NCI-H526 (cell line): ENCODE results near the gene RFTN1.
A peak's percentile ranks its signal among the peaks of the same experiment; 100 is the strongest.

Experiments
- DNase-seq, 2 experiments: peaks; one replicate each; lab custom pipeline; 2025; lab: John Stamatoyannopoulos, UW

The RFTN1 gene

DNA sequence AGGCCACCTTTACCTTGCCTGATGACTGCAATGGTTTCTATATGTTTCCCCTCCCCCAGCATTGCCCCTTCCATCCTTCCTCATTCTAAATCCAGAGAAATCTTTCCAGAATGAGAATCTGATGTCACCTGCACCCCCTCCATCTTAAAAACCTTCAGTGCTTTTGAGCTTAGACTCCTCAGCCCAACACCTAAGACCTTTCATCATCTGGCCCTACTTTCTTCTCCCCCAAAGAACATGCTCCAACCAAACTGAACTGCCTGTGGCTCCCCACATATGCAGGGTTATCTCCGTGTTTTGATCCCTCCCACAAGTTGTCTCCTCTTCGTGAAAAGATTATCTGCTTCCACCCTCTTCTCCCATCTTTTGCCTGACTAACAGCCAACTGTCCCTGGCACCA is 27.3 kb downstream of the RFTN1 start:
- DNase-seq, result no peak

DNA sequence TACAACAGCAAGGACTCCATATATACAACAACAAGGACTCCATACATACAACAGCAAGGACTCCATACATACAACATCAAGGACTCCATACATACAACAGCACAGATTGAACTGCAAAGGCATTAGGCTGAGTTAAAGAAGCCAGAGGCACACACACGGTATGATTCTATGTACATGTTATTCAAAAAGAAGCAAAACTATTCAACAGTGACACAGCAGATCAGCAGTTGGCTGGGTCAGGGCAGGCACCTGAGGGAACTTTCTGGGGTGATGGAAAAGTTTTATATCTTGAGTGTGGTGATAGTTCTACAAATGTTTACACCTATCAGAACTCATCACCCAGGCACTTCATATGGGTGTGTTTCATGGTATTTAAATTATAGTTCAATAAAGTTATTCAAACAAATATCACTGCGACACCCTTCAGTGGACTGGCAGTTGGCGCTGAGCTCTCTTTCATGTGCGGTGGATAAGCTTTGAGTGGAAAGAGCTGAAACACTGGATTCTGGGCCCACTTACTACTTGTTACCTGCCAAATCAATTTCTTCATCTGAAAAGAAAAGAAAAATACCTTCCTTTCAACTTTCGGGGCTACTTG is 28.0 kb downstream of the RFTN1 start:
- no peak for DNase-seq

DNA sequence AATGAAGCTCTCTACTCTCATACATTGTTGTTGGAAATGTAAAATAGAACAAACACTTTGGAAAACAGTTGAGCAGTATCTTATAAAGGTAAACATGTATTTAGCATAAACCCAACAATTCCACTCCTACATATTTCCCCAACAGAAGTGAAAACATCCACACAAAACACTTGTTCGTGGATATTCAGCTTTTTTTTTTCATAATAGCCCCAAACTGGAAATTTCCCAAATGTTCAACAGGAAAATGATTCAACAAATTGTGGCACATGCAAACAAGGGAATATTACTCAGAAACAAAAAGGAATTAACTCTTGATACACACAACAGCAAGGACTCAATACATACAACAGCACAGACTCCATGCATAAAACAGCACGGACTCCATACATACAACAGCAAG is 28.5 kb downstream of the RFTN1 start:
- DNase-seq, result no peak

DNA sequence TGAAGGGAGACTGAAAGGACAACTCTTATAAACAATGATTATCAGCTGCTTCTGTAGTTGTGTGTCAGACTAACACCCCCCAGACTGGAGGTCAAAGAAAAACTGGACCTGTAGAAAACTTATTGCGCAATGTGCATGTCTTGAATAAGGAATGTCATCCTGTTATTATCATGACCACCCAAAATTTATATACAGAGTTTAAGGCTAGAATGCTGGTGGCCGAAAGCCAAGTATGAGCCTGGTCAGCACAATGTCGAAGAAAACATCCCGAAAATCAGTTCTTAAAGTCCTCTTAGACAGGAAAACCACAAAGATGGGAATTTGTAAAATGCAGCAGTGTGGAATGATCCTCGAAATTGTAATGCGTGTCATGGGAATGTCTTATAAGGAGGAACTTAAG is 29.3 kb downstream of the RFTN1 start:
- DNase-seq, result no peak

DNA sequence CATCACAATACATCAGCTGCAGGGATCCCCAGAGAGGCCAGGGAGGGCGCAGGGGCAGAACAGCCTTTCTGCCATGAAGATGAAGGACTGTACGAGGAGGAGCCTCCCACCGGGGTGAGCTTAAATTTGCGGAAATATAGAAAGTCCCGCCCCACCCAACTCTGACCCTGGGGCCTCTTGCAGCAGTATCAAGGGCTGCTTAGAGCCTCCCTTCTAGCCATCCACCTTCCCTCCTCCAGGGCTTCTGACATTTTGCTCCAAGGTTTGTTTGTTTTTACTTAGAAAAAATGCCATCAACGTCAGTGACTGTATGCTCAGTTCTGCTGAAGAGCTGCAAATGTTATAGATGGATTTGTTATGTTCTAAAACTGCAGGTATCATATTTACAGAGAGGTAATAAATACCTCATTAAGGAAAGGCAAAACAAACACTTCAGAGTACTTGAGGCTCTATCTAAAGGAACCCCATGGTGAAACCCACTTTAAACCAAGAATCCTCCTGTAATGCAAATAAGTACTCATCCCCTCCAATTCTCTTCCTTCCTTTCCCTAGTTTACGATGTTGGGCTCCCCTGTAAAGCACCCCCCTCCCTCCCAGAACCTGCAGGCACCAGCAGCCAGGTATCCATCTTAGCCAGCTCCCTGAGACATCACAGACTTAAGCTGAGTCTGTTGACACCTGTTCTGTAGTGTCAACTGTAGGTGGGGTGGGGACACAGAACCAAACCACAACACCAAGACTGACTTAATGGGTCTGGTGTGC is 30.5 kb downstream of the RFTN1 start:
- no peak for DNase-seq

DNA sequence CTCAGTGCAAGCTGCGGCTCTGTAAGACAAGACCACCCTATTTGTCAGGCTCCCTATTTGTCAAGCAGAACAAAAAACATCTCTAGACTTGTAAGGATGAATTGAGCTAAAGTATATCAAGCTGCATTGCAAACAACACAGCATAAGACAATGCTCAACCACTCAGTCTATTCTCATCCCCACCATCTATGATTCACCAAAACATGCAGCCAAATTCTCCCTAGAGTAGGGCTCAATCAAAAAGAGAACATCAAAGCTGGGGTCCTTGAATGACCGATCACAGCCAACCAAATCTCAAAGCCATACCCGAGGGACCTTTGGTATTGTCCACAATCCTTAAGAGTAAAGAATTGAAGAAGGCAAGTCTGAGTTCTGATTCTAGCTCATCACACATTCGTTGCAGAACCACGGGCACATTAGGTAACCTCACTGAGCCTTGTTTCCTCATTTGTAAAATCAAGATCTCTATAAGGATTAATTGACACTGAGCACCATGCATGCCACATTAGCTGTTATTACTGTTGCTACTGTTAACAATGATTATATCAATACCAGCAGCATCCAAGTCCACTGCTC is 31.2 kb downstream of the RFTN1 start:
- no peak for DNase-seq

GRCh38 chr3:16481546-16481897 is 32.0 kb downstream of the RFTN1 start:
- no peak for DNase-seq

DNA sequence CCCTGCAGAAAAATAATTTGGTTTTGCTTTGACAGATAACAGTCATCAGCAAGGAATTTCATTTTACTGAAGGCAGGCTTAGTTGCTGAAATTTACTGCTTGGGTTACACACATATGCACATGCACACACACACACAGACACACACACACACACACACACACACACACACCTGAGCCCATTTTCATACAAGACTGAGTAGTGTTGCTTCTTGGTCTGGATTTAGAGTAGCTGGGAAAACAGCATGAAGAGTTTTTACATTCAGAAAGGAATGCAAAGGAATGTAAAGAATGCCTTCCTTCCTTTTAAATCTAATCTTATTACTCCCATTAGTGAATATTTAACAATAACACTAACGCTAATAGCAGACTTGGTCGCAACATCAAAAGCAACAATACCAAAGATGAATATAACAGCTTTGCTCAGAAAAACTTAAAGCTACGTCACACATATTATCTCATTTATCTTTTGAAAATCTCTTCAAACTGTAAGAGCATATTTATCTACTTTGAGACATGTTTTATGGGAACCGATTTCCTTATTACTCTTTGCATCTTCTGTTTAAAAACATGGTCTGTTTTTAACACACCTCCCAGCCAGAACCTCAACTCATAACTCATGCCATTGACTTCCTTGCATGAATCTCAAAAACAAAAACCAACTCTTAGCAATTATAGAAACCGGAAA is 32.5 kb downstream of the RFTN1 start:
- no peak for DNase-seq

GRCh38 chr3:16478516-16478915 is 35.0 kb downstream of the RFTN1 start:
- no peak for DNase-seq

DNA sequence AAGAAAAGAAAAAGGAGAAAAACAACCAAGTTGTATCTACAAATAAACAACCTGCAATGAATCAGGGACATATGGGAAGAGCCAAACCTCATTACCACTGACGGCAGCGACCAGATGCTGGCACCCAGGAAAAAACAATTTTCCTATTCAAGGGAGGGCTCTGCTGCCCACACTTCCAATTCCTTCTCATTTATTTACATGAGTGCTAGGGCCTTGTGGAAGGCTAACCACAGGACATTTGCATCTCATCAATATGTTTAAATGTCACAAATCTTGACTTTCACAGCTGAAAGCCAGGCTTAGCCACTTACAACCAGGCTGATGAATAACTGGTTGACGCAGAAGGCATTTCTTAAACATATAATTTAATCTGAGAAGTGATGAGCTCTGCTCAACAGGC is 36.0 kb downstream of the RFTN1 start:
- peak; percentile 22 to 66 for DNase-seq

DNA sequence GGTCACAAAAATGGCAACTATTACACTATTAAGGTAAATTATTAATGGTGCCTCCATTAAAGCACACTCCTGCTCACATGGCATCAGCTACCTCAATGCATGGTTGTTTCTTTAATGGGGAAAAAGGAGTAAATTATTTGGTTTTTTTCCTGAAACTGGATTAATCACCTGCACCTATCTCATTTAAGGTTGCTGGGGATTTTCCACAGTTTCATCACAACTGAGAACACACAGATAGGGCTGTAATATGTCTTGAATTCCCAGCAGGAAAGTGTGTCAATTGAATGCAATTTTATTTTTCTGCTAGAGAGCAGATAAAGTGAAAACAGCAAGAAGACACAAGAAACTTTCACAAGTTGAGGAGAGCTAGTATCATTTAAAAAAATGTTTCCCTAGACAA is 36.4 kb downstream of the RFTN1 start:
- no peak for DNase-seq

DNA sequence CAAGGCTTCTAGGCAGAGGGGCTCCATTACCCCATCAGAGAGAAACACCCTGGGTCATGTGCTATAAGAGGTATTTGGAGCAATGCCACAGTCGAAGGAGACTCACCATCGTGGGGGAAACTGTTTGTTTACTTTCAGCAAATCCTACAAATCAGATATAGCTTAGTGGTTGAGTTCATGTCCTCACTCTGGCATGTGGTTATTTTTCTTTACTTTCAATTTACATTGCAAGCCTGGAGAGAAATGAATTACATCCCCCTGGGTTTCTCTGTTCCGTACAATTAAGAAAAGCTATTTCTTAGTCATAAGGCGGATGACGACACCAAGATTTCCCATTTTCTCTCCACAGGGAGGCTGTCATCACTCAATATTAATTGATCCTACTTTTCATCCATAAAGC is 36.9 kb downstream of the RFTN1 start:
- no peak for DNase-seq

DNA sequence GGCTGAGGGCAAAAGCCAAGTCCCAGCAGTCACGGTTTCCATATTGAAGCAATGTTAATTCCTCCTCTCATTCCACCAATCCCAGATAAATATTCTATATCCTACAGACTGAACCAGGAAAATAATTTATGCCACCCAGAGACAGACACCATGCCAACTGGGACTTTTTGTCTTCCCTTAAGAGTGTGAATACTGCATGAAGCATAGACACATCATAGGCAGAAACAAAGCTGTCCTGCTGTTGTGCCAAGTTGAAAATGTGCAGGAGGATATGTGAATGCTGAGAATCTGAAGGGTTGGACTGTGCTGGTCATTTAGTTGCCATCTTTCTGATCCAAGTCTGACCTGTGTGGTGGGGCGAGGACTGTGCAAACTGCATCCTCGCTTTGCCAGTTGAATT is 37.7 kb downstream of the RFTN1 start:
- no peak for DNase-seq

DNA sequence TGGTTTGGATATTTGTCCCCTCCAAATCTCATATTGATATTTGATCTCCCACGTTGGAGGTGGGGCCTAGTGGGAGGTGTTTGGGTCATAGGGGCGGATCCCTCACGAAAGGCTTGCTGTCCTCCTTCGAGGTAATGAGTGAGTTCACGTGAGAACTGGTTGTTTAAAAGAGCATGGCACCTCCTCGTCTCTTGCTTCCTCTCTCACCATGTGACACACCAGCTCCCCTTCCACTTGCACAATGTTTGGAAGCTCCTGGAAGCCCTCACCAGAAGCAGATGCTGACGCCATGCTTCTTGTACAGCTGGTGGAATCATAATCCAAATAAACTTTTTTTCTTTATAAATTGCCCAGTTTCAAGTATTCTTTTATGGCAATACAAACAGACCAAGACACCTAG is 38.6 kb downstream of the RFTN1 start:
- no peak for DNase-seq

DNA sequence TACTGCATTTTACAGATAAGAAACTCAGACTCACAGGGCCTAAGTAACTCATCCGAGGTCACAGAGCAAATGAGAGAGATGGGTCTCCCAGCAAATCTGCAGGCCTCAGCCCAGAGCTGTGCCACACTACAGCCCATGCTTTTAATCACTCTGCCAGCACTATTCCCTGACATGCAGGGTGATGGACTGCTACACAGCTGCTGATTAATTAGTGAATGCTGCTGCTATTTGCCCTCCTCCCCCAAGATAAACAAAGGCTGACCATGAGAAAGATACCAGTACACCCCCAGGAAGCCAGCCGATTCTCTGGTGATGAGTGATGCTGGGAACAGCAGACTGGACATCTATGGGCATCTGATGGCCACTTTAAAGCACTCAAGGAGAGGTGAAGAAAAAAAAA is 39.3 kb downstream of the RFTN1 start:
- DNase-seq, result no peak

GRCh38 chr3:16472593-16472992 is 40.9 kb downstream of the RFTN1 start:
- no peak for DNase-seq

DNA sequence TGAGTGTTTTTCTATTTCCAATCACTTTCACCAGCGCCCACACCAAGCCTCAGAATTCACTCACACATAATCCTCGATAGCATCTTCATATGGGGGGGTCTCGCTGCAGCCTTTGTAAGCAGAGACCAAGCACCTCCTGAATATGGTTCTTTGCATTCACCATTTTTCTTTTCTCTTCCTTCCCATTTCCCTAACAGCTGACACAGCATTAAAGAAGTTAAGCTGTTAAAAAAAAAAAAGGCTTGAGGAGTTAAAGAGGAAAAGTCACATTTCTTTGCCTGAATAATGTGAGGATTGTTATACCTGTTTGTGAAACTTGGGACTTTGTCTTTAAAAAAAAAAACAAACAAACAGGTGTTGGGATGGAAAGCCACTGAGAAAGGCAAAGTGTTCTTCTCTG is 41.6 kb downstream of the RFTN1 start:
- no peak for DNase-seq

- DNase-seq, result no peak
Measured at GRCh38 chr3:16470590-16470989, 42.9 kb downstream of the RFTN1 start.

DNA sequence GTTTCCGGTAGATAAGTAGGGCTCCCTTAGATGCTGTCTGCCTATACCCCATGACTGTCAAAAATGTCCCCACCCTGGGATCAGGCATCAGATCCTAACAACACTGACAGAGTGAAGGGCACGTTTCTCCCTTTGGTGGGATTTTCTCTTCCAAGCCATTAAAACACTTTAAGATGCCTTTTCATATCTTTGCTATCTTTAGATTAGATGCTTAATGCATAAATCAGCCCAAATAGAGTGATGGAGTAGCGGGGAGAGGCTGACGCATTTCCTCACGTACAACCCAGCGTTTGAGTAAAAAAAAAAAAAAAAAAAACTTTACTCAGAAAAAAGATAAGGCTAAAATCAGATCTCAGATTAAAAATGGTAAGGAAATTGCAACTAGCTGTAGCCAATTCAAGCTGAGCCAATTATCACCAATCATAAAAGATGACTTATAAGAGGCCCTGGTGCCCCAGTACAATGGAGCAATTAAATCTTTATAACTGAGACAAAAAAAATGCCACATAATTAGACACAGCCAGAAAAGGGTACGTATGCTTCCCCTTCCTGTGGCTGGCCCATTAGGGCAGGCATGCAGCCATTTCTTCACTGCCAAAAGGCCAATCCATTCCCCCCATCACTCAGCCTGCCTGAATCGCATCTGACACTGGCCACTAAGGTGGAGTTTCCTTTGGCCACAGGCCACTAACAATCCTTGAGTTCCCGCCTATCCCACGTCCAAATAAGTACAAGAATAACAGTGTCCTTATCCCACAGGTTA is 45.0 kb downstream of the RFTN1 start:
- DNase-seq, result no peak

DNA sequence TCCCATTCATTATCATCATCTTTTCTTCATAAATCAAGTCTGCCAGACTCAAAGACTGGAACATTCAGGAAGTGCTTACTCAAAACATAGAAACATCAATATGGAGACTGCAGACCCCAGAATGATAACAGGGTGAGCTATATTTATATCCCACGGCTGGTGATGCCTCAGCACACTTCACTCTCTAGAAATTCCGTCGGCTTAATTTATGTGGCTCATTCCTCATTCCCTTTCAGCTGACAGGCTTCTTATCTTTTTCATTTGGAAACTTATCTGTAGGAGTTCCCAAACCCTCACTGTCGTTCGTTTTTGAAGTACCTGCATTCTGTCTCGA is 45.5 kb downstream of the RFTN1 start:
- DNase-seq, result no peak

GRCh38 chr3:16467393-16467792 is 46.1 kb downstream of the RFTN1 start:
- no peak for DNase-seq

- no peak for DNase-seq
Measured at GRCh38 chr3:16466822-16467221, 46.7 kb downstream of the RFTN1 start.
